ENCODE data around the gene CFAP58. TPM values are rescaled to one million over a fixed set of nuclear protein-coding genes. Genes with fewer than 3 reads are reported as not detected.

Gene CFAP58
- total and polyA plus RNA-seq, 2 donors (not counting 1 experiment from before 2014, with no cell fraction given), result not detected

DNA sequence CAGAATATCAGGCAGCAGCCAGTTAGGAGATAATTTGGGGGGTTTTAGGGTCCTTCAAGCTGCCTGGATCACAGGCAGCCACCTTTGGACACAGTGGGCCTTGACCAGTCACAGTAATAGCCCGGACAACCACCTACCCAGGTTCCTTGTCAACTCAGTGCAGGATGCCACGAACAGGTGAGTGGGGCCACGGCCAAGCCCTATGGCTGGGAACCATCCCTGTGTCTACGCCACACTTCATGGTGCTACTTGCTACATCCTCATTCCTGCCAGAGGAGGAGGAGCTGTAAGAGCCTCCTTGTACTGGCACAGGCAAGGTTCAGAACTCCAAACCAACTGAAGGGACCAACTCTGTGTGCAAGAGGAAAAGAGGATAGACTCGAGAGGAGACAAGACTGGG is 35.3 kb upstream of the CFAP58 start:
- WGBS (ENCODE audit: insufficient coverage), result 100% methylated on average over 2 of the region's 5 CpGs
- H3K4me2 ChIP-seq (replicated peaks; ENCODE audit: low read depth, low read length, poor library complexity, severe bottlenecking), result peak overlapping the region; percentile 20
- no peaks in the 10 kb centered on the region for H3K27me3 Mint-ChIP-seq
- H3K9ac ChIP-seq (ENCODE audit: low read length), result no peak overlapping the region
- peaks cover 99% of the 10 kb centered on the region for H4K20me1 ChIP-seq (ENCODE audit: control insufficient read depth, insufficient read depth, low read length, poor library complexity, severe bottlenecking)
- ChIA-PET POLR2A (no interaction called here), CTCF (interaction anchor here (2.2 to 23.3 kb wide), 3 partner anchors 12 to 30 kb away, joined by 6 to 594 read pairs (median 108); partner anchors contain the start of gene CFAP58)
- H3K27ac ChIP-seq (ENCODE audit: low read length in 2 of 2), result peak overlapping the region in 1 of 2 donors; percentile 12
- peaks cover 0 to 37% of the 10 kb centered on the region in 2 experiments for H3K36me3 ChIP-seq (replicated peaks in 1 of 2; ENCODE audit: control extremely low read depth in 1 of 2, control insufficient read depth in 1 of 2, extremely low read depth in 1 of 2, insufficient read depth in 2 of 2, low read length in 1 of 2)
- intact Hi-C loops (cut with micrococcal nuclease), result no loop called here
- H3K9me3 ChIP-seq (ENCODE audit: control extremely low read depth in 1 of 3, control insufficient read depth in 2 of 3, insufficient read depth in 1 of 3, low read length in 2 of 3), result no peaks in the 10 kb centered on the region
- no peak overlapping the region for H3K4me3 ChIP-seq (ENCODE audit: control extremely low read depth in 1 of 5, extremely low read depth in 1 of 5, insufficient read depth in 1 of 5, low read depth in 2 of 5, low read length in 4 of 5)
- peak overlapping the region; percentile 78 for H3K27ac Mint-ChIP-seq
- H3K9me3 Mint-ChIP-seq (ENCODE audit: insufficient read depth), result no peaks in the 10 kb centered on the region
- H3K79me2 ChIP-seq (ENCODE audit: control insufficient read depth, insufficient read depth, low read length), result peaks cover 82% of the 10 kb centered on the region
- H3K27me3 ChIP-seq (replicated peaks in 1 of 4; ENCODE audit: control extremely low read depth in 1 of 4, control insufficient read depth in 3 of 4, insufficient read depth in 4 of 4, low read length in 3 of 4), result no peaks in the 10 kb centered on the region
- no peak overlapping the region for H2AFZ ChIP-seq (ENCODE audit: insufficient read depth, low read depth, low read length, poor library complexity, severe bottlenecking)
- DNase-seq (no peak), ATAC-seq (ENCODE audit: low read depth) (no peak)
- peaks cover 57 to 61% of the 10 kb centered on the region in 2 donors for H3K4me1 ChIP-seq (ENCODE audit: control insufficient read depth in 2 of 2, insufficient read depth in 2 of 2, low read length in 2 of 2)
- no peak overlapping the region for H3K4me3 Mint-ChIP-seq
- TF ChIP-seq EZH2 (IDR thresholded peaks at IDR 0.05; ENCODE audit: borderline replicate concordance, insufficient read depth, low read depth, low read length, poor library complexity, severe bottlenecking), result no peak
- TF ChIP-seq, protein P1, sequence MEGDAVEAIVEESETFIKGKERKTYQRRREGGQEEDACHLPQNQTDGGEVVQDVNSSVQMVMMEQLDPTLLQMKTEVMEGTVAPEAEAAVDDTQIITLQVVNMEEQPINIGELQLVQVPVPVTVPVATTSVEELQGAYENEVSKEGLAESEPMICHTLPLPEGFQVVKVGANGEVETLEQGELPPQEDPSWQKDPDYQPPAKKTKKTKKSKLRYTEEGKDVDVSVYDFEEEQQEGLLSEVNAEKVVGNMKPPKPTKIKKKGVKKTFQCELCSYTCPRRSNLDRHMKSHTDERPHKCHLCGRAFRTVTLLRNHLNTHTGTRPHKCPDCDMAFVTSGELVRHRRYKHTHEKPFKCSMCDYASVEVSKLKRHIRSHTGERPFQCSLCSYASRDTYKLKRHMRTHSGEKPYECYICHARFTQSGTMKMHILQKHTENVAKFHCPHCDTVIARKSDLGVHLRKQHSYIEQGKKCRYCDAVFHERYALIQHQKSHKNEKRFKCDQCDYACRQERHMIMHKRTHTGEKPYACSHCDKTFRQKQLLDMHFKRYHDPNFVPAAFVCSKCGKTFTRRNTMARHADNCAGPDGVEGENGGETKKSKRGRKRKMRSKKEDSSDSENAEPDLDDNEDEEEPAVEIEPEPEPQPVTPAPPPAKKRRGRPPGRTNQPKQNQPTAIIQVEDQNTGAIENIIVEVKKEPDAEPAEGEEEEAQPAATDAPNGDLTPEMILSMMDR (IDR thresholded peaks at IDR 0.05), result no peak
- peaks cover 62% of the 10 kb centered on the region for H3K4me1 Mint-ChIP-seq

DNA sequence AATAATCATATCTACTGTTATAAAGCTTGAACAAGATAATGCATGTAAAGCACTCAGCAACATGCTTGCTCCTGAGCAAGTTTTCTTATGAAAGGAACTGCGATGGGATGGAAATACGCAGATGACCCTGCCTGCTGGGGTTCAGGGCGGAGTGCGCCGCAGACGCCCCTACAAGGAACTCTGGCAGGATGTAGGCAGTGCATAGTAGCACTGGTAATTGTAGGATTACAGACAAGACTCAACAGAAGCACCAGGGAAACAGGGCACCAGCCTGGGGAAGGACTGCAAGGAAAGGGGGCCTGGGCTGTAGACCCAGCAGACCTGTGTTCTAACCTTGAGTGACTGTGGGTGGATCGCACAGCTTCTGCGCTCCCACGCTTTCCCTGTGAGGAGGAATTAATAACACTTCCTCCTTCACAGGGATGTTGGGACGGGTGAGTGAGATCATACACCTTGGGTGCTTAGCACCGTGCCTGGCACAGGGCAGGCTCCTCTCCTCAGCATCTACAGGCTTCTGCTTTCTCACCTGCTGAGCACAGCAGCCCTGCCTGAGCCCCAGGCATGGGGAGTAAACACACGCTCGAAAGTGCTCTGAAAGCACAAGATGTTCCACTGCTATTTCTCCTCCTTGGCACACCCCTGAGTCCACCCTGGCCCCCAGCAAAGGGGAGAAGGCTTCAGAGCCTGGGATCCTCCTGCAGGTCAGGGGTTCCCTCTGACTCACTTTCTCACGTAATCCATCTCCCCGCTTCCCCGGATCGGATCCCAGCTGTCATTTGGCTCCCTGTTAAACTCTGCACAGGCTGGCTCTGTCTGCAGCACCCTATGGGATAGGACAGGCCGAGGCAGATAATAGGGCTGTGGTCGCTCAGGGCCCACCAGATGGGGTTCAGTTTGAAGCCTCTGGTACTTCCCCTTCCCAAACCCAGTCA is 34.6 kb upstream of the CFAP58 start:
- H3K4me3 Mint-ChIP-seq, result peak overlapping the region; percentile 26
- H3K79me2 ChIP-seq (ENCODE audit: control insufficient read depth, insufficient read depth, low read length), result peaks cover 88% of the 10 kb centered on the region
- peak overlapping the region in 1 of 2 donors; percentile 31 for H3K27ac ChIP-seq (ENCODE audit: low read length in 2 of 2)
- intact Hi-C loops (cut with micrococcal nuclease), result no loop called here
- no peak for TF ChIP-seq EZH2 (IDR thresholded peaks at IDR 0.05; ENCODE audit: borderline replicate concordance, insufficient read depth, low read depth, low read length, poor library complexity, severe bottlenecking)
- TF ChIP-seq, protein P1 (IDR thresholded peaks at IDR 0.05), result no peak
- no peak overlapping the region for H3K9ac ChIP-seq (ENCODE audit: low read length)
- H3K27me3 Mint-ChIP-seq, result no peaks in the 10 kb centered on the region
- no peaks in the 10 kb centered on the region for H3K9me3 ChIP-seq (ENCODE audit: control extremely low read depth in 1 of 3, control insufficient read depth in 2 of 3, insufficient read depth in 1 of 3, low read length in 2 of 3)
- no peaks in the 10 kb centered on the region for H3K9me3 Mint-ChIP-seq (ENCODE audit: insufficient read depth)
- H3K4me1 Mint-ChIP-seq, result peaks cover 69% of the 10 kb centered on the region
- ChIA-PET CTCF (interaction anchor here (2.2 to 23.3 kb wide), 3 partner anchors 13 to 29 kb away, joined by 6 to 594 read pairs (median 108); partner anchors contain the start of gene CFAP58), POLR2A (no interaction called here)
- ATAC-seq (ENCODE audit: low read depth) (no peak), DNase-seq (no peak)
- WGBS (ENCODE audit: insufficient coverage), result 81% methylated on average over 16 of the region's 19 CpGs
- peaks cover 64 to 69% of the 10 kb centered on the region in 2 donors for H3K4me1 ChIP-seq (ENCODE audit: control insufficient read depth in 2 of 2, insufficient read depth in 2 of 2, low read length in 2 of 2)
- H3K36me3 ChIP-seq (replicated peaks in 1 of 2; ENCODE audit: control extremely low read depth in 1 of 2, control insufficient read depth in 1 of 2, extremely low read depth in 1 of 2, insufficient read depth in 2 of 2, low read length in 1 of 2), result peaks cover 0 to 30% of the 10 kb centered on the region in 2 experiments
- H2AFZ ChIP-seq (ENCODE audit: insufficient read depth, low read depth, low read length, poor library complexity, severe bottlenecking), result no peak overlapping the region
- H3K4me2 ChIP-seq (replicated peaks; ENCODE audit: low read depth, low read length, poor library complexity, severe bottlenecking), result peak overlapping the region; percentile 20
- H3K27ac Mint-ChIP-seq, result peak overlapping the region; percentile 78
- peaks cover 99% of the 10 kb centered on the region for H4K20me1 ChIP-seq (ENCODE audit: control insufficient read depth, insufficient read depth, low read length, poor library complexity, severe bottlenecking)
- no peak overlapping the region for H3K4me3 ChIP-seq (ENCODE audit: control extremely low read depth in 1 of 5, extremely low read depth in 1 of 5, insufficient read depth in 1 of 5, low read depth in 2 of 5, low read length in 4 of 5)
- no peaks in the 10 kb centered on the region for H3K27me3 ChIP-seq (replicated peaks in 1 of 4; ENCODE audit: control extremely low read depth in 1 of 4, control insufficient read depth in 3 of 4, insufficient read depth in 4 of 4, low read length in 3 of 4)

Data from B cell (primary cell).